Coronary artery (tissue), 2 donors: Measurements from ENCODE around the gene CCDC7.
"Not testable (repeated sequence)": the region's sequence is repeated elsewhere in the genome, so short reads cannot be mapped to it uniquely, and the experiment has no call there.

Source experiments
- DNase-seq: peaks from one replicate; pipeline ENCODE4 v3.0.0-alpha.2; 2017; ENCODE audit warnings: low spot score
- H3K27ac ChIP-seq, 2 donors: fragments of 200-600 bp; sonication (generic); one replicate each; pipeline ENCODE4 v1.5.1; 2016 to 2019
- H3K4me3 ChIP-seq: fragments of 200-600 bp; sonication (generic); 2 replicates; pipeline ENCODE4 v1.5.1; 2016; ENCODE audit warnings: mild to moderate bottlenecking, moderate library complexity
- CTCF ChIP-seq: fragments of 200-600 bp; sonication (generic); IDR thresholded peaks from one replicate; pipeline ENCODE4 v1.5.1; 2019; ENCODE audit warnings: antibody characterized with exemption

Gene CCDC7

GRCh38 chr10:32911285-32912016 lies 465.5 kb downstream of the CCDC7 start:
- DNase-seq: no peak
- H3K27ac ChIP-seq: no peak overlapping the region
- no peak overlapping the region for H3K4me3 ChIP-seq
- TF ChIP-seq CTCF: no peak

GRCh38 chr10:32917817-32918216 lies 471.9 kb downstream of the CCDC7 start:
- DNase-seq, H3K27ac ChIP-seq, H3K4me3 ChIP-seq: not testable (repeated sequence)

GRCh38 chr10:32922170-32922569 lies 476.2 kb downstream of the CCDC7 start:
- H3K27ac ChIP-seq: no peak overlapping the region
- no peak for TF ChIP-seq CTCF

GRCh38 chr10:32923134-32923533 lies 477.2 kb downstream of the CCDC7 start:
- Histone ChIP-seq H3K27ac (no peak overlapping the region), H3K4me3 (no peak overlapping the region)
- no peak for TF ChIP-seq CTCF
- no peak for DNase-seq

More at GRCh38 chr10:32922170-32922569, 476.2 kb downstream of the CCDC7 start:
- no peak for DNase-seq
- no peak overlapping the region for H3K4me3 ChIP-seq

- DNase-seq: no peak
- no peak for TF ChIP-seq CTCF
- Histone ChIP-seq H3K27ac (no peak overlapping the region), H3K4me3 (no peak overlapping the region)
These were observed 477.9 kb downstream of the CCDC7 start for GRCh38 chr10:32923849-32924248.
